Renal pelvis (tissue), 12 donors: ENCODE results near the gene CFAP97D2. TPM values are rescaled to one million over a fixed set of nuclear protein-coding genes. Genes with fewer than 3 reads are reported as not detected.
"Not testable (repeated sequence)": the region's sequence is repeated elsewhere in the genome, so short reads cannot be mapped to it uniquely, and the experiment has no call there.

ENCODE experiments used
- DNase-seq: peaks from one replicate; pipeline ENCODE4 v3.0.0-alpha.2; 2013
- long read RNA-seq, 16 experiments: transcript quantifications; one replicate each; lab custom pipeline, GENCODE V29; 2026
- polyA plus RNA-seq, 3 donors: library from polyadenylated mRNA; unstranded; fragments of 120-200 nt; gene quantifications; one replicate each; pipeline ENCODE4 v1.2.1, GENCODE V29; 2013; ENCODE audit not compliant: insufficient read length in 3 of 3

CFAP97D2 gene
- polyA plus RNA-seq, result not detected
- long read RNA-seq, donor 1, result 0 reads
- long read RNA-seq, donor 2, result 0 reads
- long read RNA-seq, donor 3, result 0 reads
- long read RNA-seq, donor 4, result 0 reads
- long read RNA-seq, donor 5, result 0 reads
- long read RNA-seq, donor 6, result 0 reads
- long read RNA-seq, donor 7, result 0 reads
- long read RNA-seq, donor 8, result 0 reads
- long read RNA-seq, donor 9, result 0 reads
- long read RNA-seq, donor 10, result 0 reads
- long read RNA-seq, donor 11, result 0 reads
- long read RNA-seq, donor 12, result 0 reads
- long read RNA-seq, donor 13, result 0 reads
- long read RNA-seq, donor 14, result 0 reads
- long read RNA-seq, donor 15, result 0 reads
- long read RNA-seq, donor 16, result 0 reads

DNA sequence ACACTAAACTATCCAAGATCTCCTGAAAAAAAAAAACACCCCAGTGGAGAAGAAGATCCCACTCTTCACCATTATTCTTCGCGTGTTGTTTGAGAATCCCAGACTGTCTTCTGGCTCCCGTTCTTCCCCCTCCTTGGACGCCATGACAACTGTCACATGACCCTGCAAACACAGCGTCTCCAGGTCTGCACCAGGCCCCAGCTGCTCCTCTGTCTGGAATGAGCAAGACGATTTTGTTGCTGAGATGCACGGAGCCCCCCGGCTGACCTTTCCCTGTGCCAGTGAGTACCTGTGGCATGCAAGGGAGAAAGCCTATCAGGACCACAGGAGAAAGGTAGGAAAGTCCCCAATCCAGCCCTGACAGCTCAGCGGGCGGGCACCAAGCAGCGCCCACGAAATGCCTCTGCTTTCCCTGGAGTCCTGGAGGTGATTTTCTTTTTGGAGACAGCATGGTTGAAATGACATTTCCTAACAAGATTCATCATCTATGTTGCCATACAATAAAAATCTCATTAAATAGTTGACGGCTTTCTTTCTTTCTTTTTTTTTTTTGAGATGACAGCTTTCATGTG, at the start of gene CFAP97D2:
CFAP97D2 (plus strand) TSS at position 171 of the 572 bp plus-strand sequence; CDS start at position 245, 74 bp downstream.
- DNase-seq, result no peak

DNA sequence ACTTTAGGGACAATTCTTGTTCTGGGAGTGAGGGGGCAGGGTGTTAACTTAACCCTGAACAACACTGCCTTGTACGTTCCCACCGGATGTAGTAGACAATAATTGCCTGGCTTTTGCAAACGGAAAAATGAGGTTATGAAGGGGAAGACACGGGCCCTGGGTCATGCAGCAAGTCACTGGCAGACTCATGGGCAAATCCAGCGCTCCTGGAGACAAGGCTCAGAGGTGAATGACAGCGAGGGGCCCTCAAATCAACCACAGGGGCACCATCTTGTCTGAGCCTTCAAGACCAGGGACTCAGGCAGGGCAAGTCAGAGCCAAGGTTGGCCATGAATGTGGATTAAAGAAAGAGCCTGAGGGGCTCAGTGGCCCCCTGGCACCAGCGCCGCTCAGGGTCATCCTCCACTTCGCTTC, 49.4 kb upstream of the CFAP97D2 start:
- DNase-seq, result no peak

DNA sequence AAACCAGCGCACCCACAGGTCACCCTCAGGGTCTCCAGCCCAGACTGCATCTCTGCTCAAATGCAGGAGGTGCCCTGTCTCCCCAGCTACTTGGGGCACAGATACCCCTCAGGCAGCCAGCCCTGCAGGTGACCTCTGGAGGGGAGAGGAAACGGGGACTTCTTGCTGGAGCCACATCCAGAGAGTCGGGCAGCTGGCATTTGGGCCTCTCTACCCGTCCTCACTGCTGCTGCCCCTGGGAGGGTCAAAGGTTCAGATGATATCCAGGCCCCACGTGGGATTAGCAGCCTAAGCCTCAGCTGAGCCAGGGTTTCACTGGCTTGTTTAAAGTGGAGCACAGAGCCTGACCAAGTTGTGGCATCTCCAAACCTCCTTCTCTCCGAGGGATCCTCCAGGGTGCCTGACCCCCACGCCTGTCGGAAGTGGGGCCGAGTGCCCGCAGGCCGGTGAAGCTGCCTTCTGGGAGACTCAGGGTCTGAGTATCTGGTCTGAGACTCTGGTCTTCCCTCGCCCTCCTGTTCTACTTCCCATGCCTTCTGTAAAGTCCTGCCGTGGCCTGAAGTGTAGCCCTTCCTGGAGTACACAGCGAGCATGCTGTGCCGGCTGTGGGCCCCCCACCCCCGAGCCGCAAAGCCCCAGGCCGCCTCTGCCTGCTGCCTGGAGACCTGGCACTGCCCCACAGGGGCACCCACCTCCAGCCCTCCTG, 48.8 kb upstream of the CFAP97D2 start:
- no peak for DNase-seq

DNA sequence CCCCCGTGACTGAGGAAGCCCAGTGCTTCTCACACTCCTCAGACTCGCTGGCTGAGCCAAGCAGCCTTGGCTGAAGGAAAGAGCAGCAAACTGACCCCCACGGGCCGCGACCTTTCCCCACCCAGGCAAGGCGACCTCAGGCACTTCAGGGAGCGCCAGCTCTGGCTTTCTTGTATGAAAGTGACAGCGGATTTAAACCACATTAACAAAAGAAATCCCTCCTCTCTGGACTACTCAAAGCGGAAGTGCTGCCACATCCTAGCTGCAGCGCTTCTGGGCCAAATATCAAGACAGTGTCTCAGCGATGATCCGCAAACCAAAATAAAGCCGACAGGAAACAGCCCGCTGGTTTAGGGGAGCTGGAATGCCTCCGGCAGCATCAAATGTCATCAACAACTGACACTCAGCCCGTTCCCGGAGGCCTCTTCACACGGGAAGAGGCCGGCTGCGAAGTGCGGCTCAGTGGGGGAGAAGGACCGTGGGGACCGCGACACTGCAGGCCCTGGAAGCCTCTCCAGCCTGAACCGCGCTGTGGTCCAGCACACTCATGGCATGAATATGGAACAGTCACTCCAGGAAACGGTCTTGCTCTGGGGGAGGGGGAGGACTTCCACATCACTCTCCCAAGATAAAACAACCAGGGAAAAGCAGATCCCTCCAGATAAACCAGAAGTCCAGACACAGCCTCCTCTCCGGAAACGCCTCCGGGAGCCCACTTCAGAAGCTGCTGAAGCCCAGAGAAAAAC, 48.0 kb upstream of the CFAP97D2 start:
- peak; percentile 65 for DNase-seq

DNA sequence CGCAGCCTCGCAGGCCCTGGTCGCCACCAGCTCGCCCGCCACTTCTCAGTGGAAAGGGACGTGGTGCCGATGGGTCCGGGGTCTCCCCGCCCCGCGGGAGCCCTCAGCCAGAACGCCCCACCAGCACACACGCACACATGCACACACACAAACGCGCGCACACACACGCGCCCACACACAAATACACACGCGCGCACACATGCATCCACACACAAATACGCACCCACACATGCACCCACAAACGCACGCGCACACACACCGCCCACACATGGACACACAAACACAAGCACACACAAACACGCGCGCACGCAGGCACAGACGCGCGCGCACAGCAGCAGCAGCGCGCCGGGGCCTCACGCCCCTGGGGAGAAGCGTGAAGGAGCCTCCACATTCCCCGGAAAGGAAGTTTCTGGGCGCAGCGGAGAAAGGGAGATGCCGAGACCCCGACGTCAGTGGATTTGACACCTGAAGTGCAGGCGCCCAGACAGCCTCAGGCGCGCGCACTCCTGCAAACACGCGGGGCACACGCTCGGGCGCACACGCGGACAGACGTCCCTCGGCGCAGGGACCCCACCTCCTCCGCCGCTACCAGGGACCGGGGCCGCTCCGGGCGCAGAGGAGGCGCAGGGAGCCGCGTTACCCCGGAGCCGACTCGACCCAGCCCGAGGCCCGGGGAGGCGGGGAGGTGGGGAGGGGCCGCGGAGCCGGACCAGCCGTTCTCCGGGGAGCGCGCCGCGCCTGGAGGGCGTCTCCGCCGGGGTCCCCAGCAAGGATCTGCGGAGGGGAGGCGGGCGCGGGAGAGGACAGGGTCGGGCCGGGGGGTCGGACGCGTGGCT, 47.3 kb upstream of the CFAP97D2 start:
- DNase-seq, result no peak

DNA sequence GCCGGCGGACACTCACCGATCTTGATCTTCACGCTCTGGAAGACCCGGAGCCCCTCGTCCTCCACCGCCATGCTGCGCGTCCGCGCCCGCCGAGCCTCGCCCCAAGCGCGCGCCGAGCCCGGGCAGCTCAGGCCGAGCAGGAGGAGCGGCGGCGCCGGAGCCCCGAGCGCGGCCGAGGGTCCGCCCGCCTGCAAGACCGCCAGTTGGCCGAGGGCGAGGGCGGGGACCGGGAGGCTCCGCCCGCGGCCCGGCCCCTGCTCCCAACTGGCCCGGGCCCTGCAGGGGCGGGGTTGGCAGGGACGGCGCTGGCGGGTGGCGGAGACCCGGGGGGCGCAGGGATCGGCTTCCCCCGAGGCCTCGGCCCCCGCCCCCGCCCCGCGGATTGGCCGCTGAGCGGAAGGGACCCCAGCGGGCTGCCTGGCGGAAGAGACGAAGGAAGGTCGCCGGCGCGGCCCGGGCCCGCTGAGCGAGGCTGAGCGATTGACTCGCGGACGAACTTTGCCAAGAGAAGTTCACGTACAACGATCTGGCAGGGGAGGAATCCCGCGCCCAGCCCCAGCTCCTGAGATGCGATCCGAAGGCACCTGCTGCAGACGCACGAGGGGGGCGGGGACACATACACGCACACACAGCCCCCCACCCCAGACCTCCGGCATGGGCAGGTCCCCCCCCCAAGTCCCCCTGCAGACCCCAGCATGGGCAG, 46.5 kb upstream of the CFAP97D2 start, which contains the start of gene RASA3:
RASA3 (minus strand) TSS at position 205 of the 703 bp plus-strand sequence; CDS start at position 71, 134 bp downstream.
- peak; percentile 87 for DNase-seq

DNA sequence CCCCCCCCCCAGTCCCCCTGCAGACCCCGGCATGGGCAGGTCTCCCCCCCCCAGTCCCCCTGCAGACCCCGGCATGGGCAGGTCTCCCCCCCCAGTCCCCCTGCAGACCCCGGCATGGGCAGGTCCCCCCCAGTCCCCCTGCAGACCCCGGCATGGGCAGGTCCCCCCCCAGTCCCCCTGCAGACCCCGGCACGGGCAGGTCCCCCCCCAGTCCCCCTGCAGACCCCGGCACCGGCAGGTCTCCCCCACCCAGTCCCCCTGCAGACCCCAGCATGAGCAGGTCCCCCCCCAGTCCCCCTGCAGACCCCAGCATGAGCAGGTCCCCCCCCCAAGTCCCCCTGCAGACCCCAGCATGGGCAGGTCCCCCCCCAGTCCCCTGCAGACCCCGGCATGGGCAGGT, 45.9 kb upstream of the CFAP97D2 start:
- DNase-seq, result not testable (repeated sequence)

DNA sequence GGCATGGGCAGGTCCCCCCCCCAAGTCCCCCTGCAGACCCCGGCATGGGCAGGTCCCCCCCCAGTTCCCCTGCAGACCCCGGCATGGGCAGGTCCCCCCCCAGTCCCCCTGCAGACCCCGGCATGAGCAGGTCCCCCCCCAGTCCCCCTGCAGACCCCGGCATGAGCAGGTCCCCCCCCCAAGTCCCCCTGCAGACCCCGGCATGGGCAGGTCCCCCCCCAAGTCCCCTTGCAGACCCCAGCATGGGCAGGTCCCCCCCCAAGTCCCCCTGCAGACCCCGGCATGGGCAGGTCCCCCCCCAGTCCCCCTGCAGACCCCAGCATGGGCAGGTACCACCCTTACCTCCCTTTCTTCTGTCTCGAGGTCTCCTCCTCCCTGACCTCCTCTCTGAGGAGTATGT, 45.5 kb upstream of the CFAP97D2 start:
- DNase-seq, result not testable (repeated sequence)

DNA sequence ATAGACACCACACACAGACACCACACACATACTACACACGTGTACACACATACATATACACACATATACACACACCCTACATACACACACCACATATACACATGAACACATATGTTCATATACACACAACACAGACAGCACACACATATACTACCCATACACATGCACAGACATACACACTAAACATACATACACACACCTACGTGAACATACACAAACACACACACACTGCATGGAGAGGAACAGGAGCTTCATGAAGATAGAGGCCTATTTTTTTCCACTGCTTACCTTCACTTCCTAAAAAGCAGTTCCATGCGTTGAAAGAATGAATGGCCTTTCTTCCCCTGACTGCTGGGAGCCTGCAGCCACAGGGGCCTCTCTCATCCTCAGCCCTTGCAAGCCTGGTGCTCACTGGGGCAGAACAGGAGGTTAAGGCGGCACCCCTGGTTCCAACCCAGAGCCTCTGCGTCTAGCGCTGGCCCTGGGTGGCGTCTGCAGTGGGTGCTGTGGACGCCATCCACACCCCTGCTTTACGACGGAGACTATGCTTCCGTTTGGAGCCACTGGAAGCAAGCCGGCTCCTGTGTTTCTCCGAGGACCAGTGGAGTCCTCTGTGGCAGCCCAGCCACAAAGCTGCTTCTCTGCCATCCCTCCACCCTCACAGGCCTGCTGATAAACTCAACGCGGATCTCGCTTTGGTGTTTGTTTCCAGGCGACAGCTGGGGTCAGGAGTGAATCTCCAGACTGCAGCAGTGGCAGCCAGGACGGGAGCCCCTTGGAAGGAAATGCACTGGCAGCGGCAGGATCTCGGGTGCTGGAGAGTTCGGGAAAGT, 44.7 kb upstream of the CFAP97D2 start:
- no peak for DNase-seq

DNA sequence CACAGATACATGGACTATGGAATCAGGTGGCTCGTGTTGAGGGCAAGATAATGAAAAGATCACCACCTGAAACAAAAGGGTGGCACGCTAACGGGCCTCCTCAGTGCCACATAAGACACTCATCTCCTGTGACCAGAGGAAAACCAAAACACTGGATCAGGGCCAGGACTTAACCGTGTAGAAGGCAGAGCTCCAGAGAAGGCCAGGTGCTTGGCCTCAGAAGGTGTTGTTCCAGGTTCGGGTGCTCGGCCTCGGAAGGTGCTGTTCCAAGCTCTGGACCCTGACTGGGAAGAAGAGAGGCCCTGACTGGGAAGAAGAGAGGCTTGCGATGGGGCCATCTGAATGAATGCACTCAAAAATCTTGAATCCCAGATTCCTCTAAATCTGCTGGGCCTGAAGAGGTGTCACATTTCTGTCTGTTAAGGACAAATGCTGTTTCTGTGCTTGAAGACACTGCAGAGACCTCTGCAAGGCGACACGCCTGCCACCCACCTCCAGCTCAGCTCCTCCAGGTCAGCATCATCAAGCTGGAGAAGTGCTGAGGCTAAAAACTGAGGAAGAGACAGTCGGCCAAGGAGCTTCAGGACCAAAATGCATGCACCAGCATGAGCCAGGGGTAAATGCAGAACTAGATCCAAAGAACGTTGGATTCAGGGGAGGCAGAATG, 44.0 kb upstream of the CFAP97D2 start:
- DNase-seq, result no peak

DNA sequence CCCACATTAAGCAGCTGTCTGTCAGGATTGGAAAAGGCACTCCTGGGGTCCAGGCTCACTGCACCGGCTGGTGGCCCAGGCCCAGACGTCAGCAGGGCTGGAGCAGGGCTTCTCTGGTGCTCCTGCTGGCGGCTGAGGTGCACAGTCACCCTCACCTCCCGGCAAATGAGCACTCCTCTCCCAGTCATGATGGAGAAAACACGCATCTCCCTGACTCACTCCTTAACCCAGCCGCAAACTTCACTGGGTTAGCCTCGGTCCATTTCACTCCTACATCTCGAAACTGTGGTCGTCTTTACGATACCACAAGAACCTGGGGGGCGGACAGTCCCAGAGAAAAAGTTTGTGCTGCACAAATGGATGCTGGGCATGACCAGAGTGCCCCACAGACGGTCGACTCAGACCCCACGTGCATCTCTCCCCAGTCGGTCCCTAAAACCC, 43.3 kb upstream of the CFAP97D2 start:
- no peak for DNase-seq

DNA sequence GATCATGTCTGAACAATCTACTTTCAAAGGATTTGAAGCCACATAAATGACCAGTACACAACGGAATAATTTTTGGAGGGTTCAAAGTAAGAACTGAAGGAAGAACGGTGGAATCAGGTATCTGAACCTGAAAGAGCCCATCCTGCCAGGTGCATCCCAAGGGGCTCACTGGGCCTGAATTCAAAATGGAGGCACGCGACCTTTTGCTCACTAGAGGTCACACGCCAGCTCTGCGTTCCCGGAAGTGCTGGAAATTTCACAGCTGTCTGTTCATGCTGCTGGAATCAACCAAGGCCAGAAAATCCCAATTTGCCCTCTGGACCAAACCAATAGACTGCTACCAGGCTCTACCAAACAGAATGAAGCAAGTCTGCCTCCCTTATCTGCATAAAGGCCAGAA, 42.5 kb upstream of the CFAP97D2 start:
- no peak for DNase-seq

DNA sequence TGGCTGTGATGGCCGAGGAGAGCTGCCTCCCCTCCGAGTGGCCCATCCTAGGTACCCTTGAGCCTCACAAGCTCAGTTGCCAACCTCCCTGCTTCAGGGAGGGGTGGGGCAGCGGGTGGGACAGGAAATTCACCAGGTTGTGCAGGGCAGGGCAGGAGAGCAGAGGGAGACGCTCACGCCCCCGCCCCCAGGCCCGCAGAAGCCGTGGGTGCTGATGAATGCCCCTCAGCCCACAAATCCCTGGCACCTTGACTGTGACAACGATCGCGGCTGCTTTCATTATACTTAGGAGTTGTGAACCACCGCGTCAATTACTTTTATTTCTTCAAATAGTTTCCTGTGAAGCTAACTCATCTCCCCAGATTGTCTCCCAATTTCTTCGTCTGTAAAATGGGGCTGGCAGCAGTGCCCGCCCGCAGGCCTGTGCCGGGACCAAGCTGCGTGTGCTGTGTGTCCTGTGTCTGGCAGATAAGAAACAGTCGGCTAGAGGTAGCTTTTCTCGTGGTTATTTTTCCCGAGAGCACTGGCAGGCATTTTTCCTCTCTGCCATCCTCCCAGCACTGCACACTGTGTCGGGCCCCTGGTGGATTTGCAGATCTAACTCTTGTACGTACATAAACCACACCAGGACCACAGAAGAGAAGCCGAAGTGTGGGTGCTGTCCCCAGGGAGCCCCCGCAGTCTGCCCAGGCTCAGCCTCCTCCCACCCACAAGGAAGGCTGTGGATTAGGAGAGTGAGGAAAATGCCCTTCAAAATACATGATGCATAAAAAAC, 38.7 kb upstream of the CFAP97D2 start:
- DNase-seq, result no peak

DNA sequence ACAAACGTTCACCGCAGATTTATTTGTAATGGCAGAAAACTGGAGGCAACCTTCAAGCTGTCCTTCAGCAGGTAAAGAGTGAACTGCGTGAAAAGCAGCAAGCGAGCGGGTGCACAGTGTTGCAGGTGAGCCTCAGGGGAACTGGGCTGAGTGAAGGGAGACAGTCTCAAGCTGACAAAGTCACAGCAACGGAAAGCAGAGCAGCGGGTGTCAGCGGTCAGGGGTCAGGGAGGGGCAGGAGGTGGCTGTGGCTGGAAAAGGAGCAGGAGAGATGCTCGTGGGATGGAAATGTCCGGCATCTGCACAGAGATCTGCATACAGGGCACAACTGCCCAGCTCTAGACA, 38.2 kb upstream of the CFAP97D2 start:
- DNase-seq, result no peak

DNA sequence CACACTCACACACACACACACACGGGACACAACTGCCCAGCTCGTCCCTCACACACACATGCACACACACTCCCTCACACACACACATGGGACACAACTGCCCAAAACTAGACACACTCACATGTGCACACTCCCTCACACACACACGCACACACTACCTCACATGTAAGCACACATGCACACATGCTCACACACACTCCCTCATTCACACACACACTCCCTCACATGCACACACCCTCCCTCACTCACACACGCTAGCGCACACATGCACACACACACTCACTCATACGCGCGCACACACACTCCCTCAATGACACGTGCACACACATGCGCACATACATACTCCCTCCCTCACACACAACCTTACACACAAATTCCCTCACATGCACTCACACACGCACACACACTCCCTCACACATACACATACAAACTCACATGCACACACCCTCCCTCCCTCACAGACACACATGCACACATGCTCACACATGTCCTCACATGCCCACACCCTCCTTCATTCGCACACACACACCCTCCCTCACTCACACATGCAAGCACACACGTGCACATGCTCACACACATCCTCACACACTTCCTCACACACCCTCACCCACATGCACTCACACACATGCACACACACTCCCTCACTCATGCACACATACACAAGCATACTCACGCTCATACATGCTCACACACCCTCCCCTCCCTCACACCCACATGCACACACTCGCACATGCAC, 37.6 kb upstream of the CFAP97D2 start:
- no peak for DNase-seq

DNA sequence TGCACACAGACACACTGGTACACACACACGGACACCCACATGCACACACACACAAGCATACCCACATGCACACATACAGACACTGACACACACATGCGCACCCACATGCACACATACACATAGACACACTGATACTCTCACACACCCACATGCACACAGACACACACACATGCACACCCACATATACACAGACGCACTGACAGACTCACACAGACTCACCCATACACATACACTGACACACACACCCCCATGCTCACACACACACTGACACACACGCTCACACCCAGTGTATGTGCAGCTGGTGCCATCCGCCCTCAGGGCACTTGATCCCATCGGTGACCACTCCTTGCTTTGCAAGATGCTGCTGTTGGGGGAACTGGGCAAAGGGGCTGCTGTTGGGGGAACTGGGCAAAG, 36.9 kb upstream of the CFAP97D2 start:
- no peak for DNase-seq
